Measurements from ENCODE around the gene ZNF835. TPM values are rescaled to one million over a fixed set of nuclear protein-coding genes. Genes with fewer than 3 reads are reported as not detected.

The ZNF835 gene
- total RNA-seq (10 to 100 TPM in 3 of 7 donors, 1 to 10 TPM in 4; 4.9 to 15.0 (median 8.1) TPM), polyA plus RNA-seq (1 to 10 TPM; 2.5 to 4.6 TPM)
- long read RNA-seq, donor 1, transcript ZNF835-202 (2 exons, 507 nt), result minor isoform, 10 of 39 reads
- long read RNA-seq, donor 1, transcript ZNF835-201 (2 exons, 3,450 nt), result major isoform, 18 of 39 reads
- long read RNA-seq, donor 1, partial matches to known transcripts, result 8 of 39 reads
- long read RNA-seq, donor 1, other reads (novel, unspliced or antisense), result 3 of 39 reads
- long read RNA-seq, donor 2, partial matches to known transcripts, result 0 of 3 reads
- long read RNA-seq, donor 2, other reads (novel, unspliced or antisense), result 0 of 3 reads
- long read RNA-seq, donor 3, transcript ZNF835-201 (2 exons, 3,450 nt), result major isoform, 11 of 19 reads
- long read RNA-seq, donor 3, partial matches to known transcripts, result 0 of 19 reads
- long read RNA-seq, donor 3, other reads (novel, unspliced or antisense), result 6 of 19 reads

- Histone ChIP-seq H3K9me3 (no peaks in the 10 kb centered on the region), H3K27me3 (no peaks in the 10 kb centered on the region), H3K36me3 (no peaks in the 10 kb centered on the region), H3K27ac (no peak within 1 kb of the TSS), H3K4me3 (peak within 1 kb of the TSS; percentile 64), H3K4me1 (ENCODE audit: insufficient read depth) (peaks cover 9% of the 10 kb centered on the region)
- TF ChIP-seq EP300 (IDR thresholded peaks at IDR 0.05) (no peak), POLR2A (IDR thresholded peaks at IDR 0.05) (peak; percentile 30), CTCF (IDR thresholded peaks at IDR 0.05) (peak in 1 of 3 donors; percentile 34)
- peak; percentile 93 to 97 (median 95) for DNase-seq
- intact Hi-C loops (cut with DNase I), result no loop called here
- 0% methylated on average over 21 to 32 of the region's 32 CpGs for WGBS, 3 donors
Measured at GRCh38 chr19:56671613-56671994, at the start of gene ZNF835. TSS of gene ZNF835 (minus strand) at chr19:56671757. CDS start at chr19:56665198, 6,559 bp downstream.

DNA sequence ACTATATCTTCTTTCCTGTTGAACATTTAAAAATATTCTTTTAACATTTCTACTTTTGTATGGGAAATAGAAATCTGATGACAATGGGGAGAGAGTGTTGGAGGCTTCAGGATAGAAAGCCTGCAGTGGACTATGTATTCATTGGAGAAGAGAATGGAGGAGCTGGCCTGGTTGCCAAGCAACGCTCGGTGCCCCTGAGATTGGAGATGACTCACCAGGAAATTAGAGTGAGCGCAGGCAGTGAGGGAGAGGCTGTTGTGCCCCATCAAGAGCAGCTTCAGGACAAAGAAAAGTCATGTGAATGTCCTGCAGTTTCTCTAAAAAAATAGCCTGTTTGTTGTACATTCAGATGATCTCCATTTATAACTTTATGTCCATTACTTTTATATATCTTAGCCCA lies 48.7 kb upstream of the ZNF835 start:
- intact Hi-C loops (cut with DNase I), result loop anchor here in 1 of 4 donors (10.0 kb wide), 1 partner anchor 385 kb away; no protein-coding TSS in a partner anchor
- H3K4me1 ChIP-seq (ENCODE audit: insufficient read depth), result no peaks in the 10 kb centered on the region
- 1 to 7% (median 6%) methylated on average over 3 of the region's 3 CpGs for WGBS, 3 donors

DNA sequence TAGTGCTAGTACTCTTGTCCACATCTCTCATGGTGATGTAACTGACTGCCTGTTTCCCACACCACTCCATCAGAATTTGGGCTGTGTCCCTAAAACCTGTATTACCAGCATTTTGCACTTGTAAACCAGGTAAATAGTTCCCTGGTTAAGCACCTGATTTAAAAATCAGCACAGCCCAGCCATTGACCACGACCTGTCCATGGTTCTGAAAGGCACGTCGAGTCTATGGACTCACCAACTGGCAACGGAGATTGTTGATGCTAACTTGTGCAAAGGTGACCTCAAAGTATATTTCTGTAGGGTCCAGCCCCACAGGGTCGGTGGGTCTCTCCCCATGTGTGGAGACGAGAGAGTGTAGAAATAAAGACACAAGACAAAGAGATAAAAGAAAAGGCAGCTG lies 46.7 kb upstream of the ZNF835 start:
- intact Hi-C loops (cut with DNase I), result no loop called here
- TF ChIP-seq CTCF (IDR thresholded peaks at IDR 0.05), result no peak
- no peak for TF ChIP-seq POLR2A (IDR thresholded peaks at IDR 0.05)
- TF ChIP-seq EP300 (IDR thresholded peaks at IDR 0.05), result no peak

More for the DNA sequence above, 48.7 kb upstream of the ZNF835 start:
- Histone ChIP-seq H3K4me3 (no peak overlapping the region), H3K27ac (no peak overlapping the region), H3K27me3 (no peaks in the 10 kb centered on the region), H3K9me3 (no peaks in the 10 kb centered on the region), H3K36me3 (no peaks in the 10 kb centered on the region)
- peak; percentile 38 to 69 (median 60) for DNase-seq
- TF ChIP-seq POLR2A (IDR thresholded peaks at IDR 0.05) (no peak), EP300 (IDR thresholded peaks at IDR 0.05) (no peak)

DNA sequence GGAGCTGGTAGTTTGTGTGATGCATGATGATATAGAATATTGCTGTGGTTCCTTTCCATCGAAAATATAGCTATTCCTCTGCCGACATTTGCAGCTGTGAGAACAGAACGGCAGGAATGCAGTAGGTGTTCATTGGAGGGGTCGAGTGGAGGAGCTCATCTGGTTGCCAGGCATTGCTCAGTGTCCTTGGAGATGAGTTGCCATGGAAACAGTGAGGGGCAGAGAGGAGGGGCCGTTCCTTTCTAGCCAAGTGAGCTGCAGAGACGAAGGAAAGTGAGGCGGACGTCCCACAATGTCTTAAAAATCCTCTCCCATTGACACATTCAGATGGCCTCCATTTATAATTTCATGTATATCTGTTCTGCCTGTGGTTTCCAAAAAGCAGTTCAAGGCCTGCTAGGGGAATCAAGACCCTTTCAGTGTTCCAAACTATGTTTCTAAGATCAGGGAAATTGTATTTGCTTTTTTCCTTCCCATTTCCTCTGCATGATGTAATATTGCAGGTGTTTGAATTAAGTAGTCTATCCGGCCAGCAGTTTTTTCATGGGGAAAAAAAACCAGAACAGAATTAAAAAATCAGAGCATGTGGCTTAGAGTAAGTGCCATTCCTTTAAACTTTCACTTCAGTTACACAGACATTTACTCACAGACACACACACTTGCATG lies 41.2 kb upstream of the ZNF835 start:
- peak in 2 of 5 donors; percentile 28 to 31 for DNase-seq
- Histone ChIP-seq H3K9me3 (no peaks in the 10 kb centered on the region), H3K27me3 (no peaks in the 10 kb centered on the region), H3K27ac (no peak overlapping the region), H3K4me3 (no peak overlapping the region), H3K36me3 (no peaks in the 10 kb centered on the region), H3K4me1 (ENCODE audit: insufficient read depth) (no peaks in the 10 kb centered on the region)
- TF ChIP-seq EP300 (IDR thresholded peaks at IDR 0.05) (no peak), POLR2A (IDR thresholded peaks at IDR 0.05) (no peak), CTCF (IDR thresholded peaks at IDR 0.05) (no peak)
- intact Hi-C loops (cut with DNase I), result no loop called here
- 12 to 19% (median 14%) methylated on average over 9 of the region's 9 CpGs for WGBS, 3 donors

More for the DNA sequence above, 46.7 kb upstream of the ZNF835 start:
- Histone ChIP-seq H3K9me3 (no peaks in the 10 kb centered on the region), H3K4me1 (ENCODE audit: insufficient read depth) (no peaks in the 10 kb centered on the region), H3K27ac (no peak overlapping the region), H3K36me3 (no peaks in the 10 kb centered on the region), H3K4me3 (no peak overlapping the region), H3K27me3 (no peaks in the 10 kb centered on the region)
- DNase-seq, result no peak
- WGBS, 3 donors, result 37 to 50% (median 38%) methylated on average over 6 of the region's 6 CpGs
